Transverse colon (tissue), 4 donors: ENCODE results near the gene SETD4.

ENCODE experiments used
- CTCF ChIP-seq, 5 experiments: fragments of 200-600 bp in 3 of 5; fragments of 450-650 bp in 2 of 5; sonication (generic) in 3 of 5; IDR thresholded peaks; 1 replicate in 2 of 5; 2 replicates in 3 of 5; pipeline ENCODE4 v1.5.1; 2016 to 2017; ENCODE audit warnings: antibody characterized with exemption in 5 of 5, inconsistent platforms in 3 of 5, mild to moderate bottlenecking in 2 of 5, moderate library complexity in 1 of 5
- POLR2A ChIP-seq: fragments of 450-650 bp; IDR thresholded peaks from one replicate; pipeline ENCODE4 v1.6.1; 2016; ENCODE audit warnings: antibody characterized with exemption, mild to moderate bottlenecking, moderate library complexity
- POLR2AphosphoS5 ChIP-seq, 3 donors: sonication (generic); formaldehyde crosslinking; IDR thresholded peaks; one replicate each; pipeline ENCODE4 v1.6.1; 2016; ENCODE audit warnings: antibody characterized with exemption in 3 of 3

GRCh38 chr21:36003776-36004175 lies 56.5 kb downstream of the SETD4 start:
- TF ChIP-seq CTCF (IDR thresholded peaks at IDR 0.05), result no peak
- no peak for TF ChIP-seq POLR2A
- TF ChIP-seq POLR2AphosphoS5 (IDR thresholded peaks at IDR 0.05), result no peak
